ENCODE data around the gene GPR18. TPM values are rescaled to one million over a fixed set of nuclear protein-coding genes. Genes with fewer than 3 reads are reported as not detected.

Gene GPR18
- total and polyA plus RNA-seq, 11 donors, result 0.04 to 1.1 (median 0.34) TPM; not detected in 8

DNA sequence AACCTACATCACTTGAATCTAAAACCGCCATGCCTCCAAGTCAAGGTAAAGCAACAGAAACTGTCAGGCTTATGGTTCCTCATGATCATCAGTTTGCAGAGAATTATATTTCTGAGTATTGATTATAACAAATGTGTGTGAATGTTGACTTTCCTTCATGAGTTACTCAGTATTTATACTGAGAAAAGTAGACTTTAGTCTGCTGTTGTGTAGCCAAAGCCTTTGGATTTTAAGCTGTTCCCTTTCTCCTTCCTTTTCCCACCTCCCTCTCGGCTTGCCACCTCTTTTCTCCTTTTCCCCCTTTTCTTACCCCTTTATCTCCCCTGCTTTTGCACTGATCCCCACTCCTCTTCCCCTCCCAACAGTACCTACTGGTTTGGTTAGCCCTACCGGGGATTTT lies 20.7 kb upstream of the GPR18 start:
- 95 to 98% (median 96%) methylated on average over 3 of the region's 3 CpGs for WGBS, 4 donors
- no peak for TF ChIP-seq POLR2A (IDR thresholded peaks at IDR 0.05)
- TF ChIP-seq CTCF (IDR thresholded peaks at IDR 0.05), result no peak

DNA sequence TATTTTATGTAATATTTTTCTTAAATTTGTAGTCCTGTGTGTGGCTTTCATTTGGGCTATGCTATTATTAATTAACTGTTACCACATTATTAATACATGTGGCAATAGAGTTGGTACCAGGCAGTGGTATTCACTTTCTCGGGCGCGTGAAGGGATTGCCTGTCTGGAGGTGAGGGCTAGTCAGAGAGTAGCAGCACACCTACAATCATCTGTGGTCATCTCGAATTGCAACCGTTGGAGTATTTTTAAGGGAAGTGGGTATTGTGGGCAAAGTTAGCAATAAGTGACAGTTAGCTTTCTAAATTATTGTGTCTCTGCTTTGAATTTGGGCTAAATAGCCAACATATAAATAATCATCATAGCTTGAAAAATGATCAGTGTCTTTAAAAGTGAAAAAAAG lies 20.0 kb upstream of the GPR18 start:
- 84 to 89% (median 86%) methylated on average over 5 of the region's 5 CpGs for WGBS, 4 donors
- peak overlapping the region in 1 of 12 donors; percentile 91 for H3K27ac ChIP-seq
- intact Hi-C loops (cut with DNase I), result loop anchor here in 2 of 10 donors (10.0 kb wide), 2 partner anchors 87 to 97 kb away; no protein-coding TSS in a partner anchor
- H3K4me3 ChIP-seq, result no peak overlapping the region
- peaks cover 0 to 88% (median 15%) of the 10 kb centered on the region in 12 donors for H3K4me1 ChIP-seq
- no peak for ATAC-seq
- H3K27me3 ChIP-seq, result no peaks in the 10 kb centered on the region
- no peaks in the 10 kb centered on the region for H3K9me3 ChIP-seq
- peaks cover 0 to 14% (median 0%) of the 10 kb centered on the region in 9 donors for H3K36me3 ChIP-seq
- DNase-seq, result no peak
- no peak for TF ChIP-seq CTCF (IDR thresholded peaks at IDR 0.05)
- no peak for TF ChIP-seq POLR2A (IDR thresholded peaks at IDR 0.05)

More for the DNA sequence above, 20.7 kb upstream of the GPR18 start:
- Histone ChIP-seq H3K27ac (peak overlapping the region in 1 of 12 donors; percentile 91), H3K36me3 (peaks cover 0 to 14% (median 0%) of the 10 kb centered on the region in 9 donors), H3K27me3 (no peaks in the 10 kb centered on the region), H3K4me1 (peaks cover 0 to 93% (median 18%) of the 10 kb centered on the region in 12 donors), H3K4me3 (peak overlapping the region in 1 of 12 donors; percentile 2), H3K9me3 (no peaks in the 10 kb centered on the region)
- ATAC-seq (no peak), DNase-seq (no peak)
- intact Hi-C loops (cut with DNase I), result loop anchor here in 2 of 10 donors (10.0 kb wide), 2 partner anchors 86 to 96 kb away; no protein-coding TSS in a partner anchor

GRCh38 chr13:99277629-99278028 lies 19.4 kb upstream of the GPR18 start:
- 81 to 96% (median 91%) methylated on average over 4 of the region's 4 CpGs for WGBS, 4 donors
- Histone ChIP-seq H3K27me3 (no peaks in the 10 kb centered on the region), H3K4me1 (peaks cover 0 to 84% (median 10%) of the 10 kb centered on the region in 12 donors), H3K9me3 (peaks cover 0 to 3% (median under 1%) of the 10 kb centered on the region in 12 donors), H3K36me3 (peaks cover 0 to 14% (median 0%) of the 10 kb centered on the region in 9 donors), H3K27ac (peak overlapping the region in 1 of 12 donors; percentile 22), H3K4me3 (no peak overlapping the region)
- TF ChIP-seq POLR2A (IDR thresholded peaks at IDR 0.05) (no peak), CTCF (IDR thresholded peaks at IDR 0.05) (no peak)
- DNase-seq, result no peak
- intact Hi-C loops (cut with DNase I), result loop anchor here in 2 of 10 donors (10.0 kb wide), 2 partner anchors 87 to 97 kb away; no protein-coding TSS in a partner anchor
- ATAC-seq, result peak in 2 of 4 donors; percentile 11 to 38

GRCh38 chr13:99276706-99277105 lies 18.5 kb upstream of the GPR18 start:
- WGBS, 4 donors, result 90 to 100% (median 96%) methylated on average over 2 of the region's 2 CpGs
- H3K36me3 ChIP-seq, result peaks cover 0 to 14% (median 0%) of the 10 kb centered on the region in 9 donors
- H3K27ac ChIP-seq, result no peak overlapping the region
- DNase-seq, result no peak
- no peak overlapping the region for H3K4me3 ChIP-seq
- H3K27me3 ChIP-seq, result no peaks in the 10 kb centered on the region
- peaks cover 0 to 11% (median 2%) of the 10 kb centered on the region in 12 donors for H3K9me3 ChIP-seq
- no peak for ATAC-seq
- intact Hi-C loops (cut with DNase I), result loop anchor here in 2 of 10 donors (10.0 kb wide), 2 partner anchors 88 to 98 kb away; no protein-coding TSS in a partner anchor
- H3K4me1 ChIP-seq, result peaks cover 0 to 79% (median 2%) of the 10 kb centered on the region in 12 donors
- TF ChIP-seq POLR2A (IDR thresholded peaks at IDR 0.05) (no peak), CTCF (IDR thresholded peaks at IDR 0.05) (no peak)
